Lower leg skin (tissue), 3 donors: ENCODE measurements around the gene GNAS.

Source experiments
- CTCF ChIP-seq, 3 donors: fragments of 450-650 bp; IDR thresholded peaks; one replicate each; pipeline ENCODE4 v1.5.1; 2016; ENCODE audit warnings: antibody characterized with exemption in 3 of 3, mild to moderate bottlenecking in 3 of 3, moderate library complexity in 2 of 3
- POLR2A ChIP-seq, 2 donors: fragments of 450-650 bp; IDR thresholded peaks; one replicate each; pipeline ENCODE4 v1.6.1; 2016 to 2017; ENCODE audit warnings: antibody characterized with exemption in 2 of 2, mild to moderate bottlenecking in 1 of 2, moderate library complexity in 1 of 2

GRCh38 chr20:58877976-58878360 is 25.5 kb downstream of the GNAS start:
- TF ChIP-seq POLR2A (IDR thresholded peaks at IDR 0.05) (no peak), CTCF (IDR thresholded peaks at IDR 0.05) (no peak)
